CD4-positive, alpha-beta T cell (primary cell): ENCODE results near the gene TRIM47. TPM values are rescaled to one million over a fixed set of nuclear protein-coding genes. Genes with fewer than 3 reads are reported as not detected.

Source experiments
- ATAC-seq: fragments of 200-7000 bp; cut with Tn5 transposase; one replicate; pipeline ENCODE4 v1.10.0; 2022; ENCODE audit warnings: mild to moderate bottlenecking; ENCODE audit not compliant: poor library complexity
- CTCF ChIA-PET: fragments of 350-600 bp; sonication (Branson Sonifier 250); formaldehyde crosslinking; loops from one replicate; lab custom pipeline; 2021; ENCODE audit warnings: antibody characterized with exemption, inconsistent platforms; lab: Charles Lee
- POLR2A ChIA-PET: fragments of 350-600 bp; sonication (Branson Sonifier 250); formaldehyde crosslinking; loops from one replicate; lab custom pipeline; 2021; ENCODE audit warnings: antibody characterized with exemption, inconsistent platforms; lab: Charles Lee
- DNase-seq, 14 experiments: peaks; one replicate each; pipeline ENCODE4 v3.0.0-alpha.2; 2013 to 2020; ENCODE audit warnings: mixed read lengths in 2 of 14
- H3K27ac ChIP-seq, 2 donors: one replicate each; pipeline versions ENCODE4 v1.5.1 to v1.7.0; 2013; ENCODE audit warnings: low read length in 2 of 2, low read depth in 1 of 2, mild to moderate bottlenecking in 1 of 2
- H3K27me3 ChIP-seq, 2 experiments: 1 replicate in 1 of 2; 2 replicates in 1 of 2; pipeline versions ENCODE4 v1.6.1 to v1.7.0; 2013; ENCODE audit warnings: low read length in 2 of 2, control low read depth in 1 of 2, mild to moderate bottlenecking in 1 of 2, moderate library complexity in 1 of 2; ENCODE audit not compliant: insufficient read depth in 2 of 2, control insufficient read depth in 1 of 2
- H3K36me3 ChIP-seq: one replicate; pipeline ENCODE4 v1.6.1; 2013; ENCODE audit warnings: low read length, control low read depth; ENCODE audit not compliant: insufficient read depth
- H3K4me1 ChIP-seq: one replicate; pipeline ENCODE4 v1.6.1; 2013; ENCODE audit warnings: low read length, control low read depth; ENCODE audit not compliant: insufficient read depth
- H3K4me3 ChIP-seq: one replicate; pipeline ENCODE4 v1.5.1; 2013; ENCODE audit warnings: mild to moderate bottlenecking, low read length, moderate library complexity
- H3K9me3 ChIP-seq, 2 experiments: 1 replicate in 1 of 2; 2 replicates in 1 of 2; pipeline versions ENCODE4 v1.6.1 to v1.7.0; 2013; ENCODE audit warnings: low read length in 2 of 2, mild to moderate bottlenecking in 2 of 2, control low read depth in 1 of 2, moderate library complexity in 1 of 2; ENCODE audit not compliant: control insufficient read depth in 1 of 2, insufficient read depth in 1 of 2
- H3K27ac Mint-ChIP-seq: one replicate; pipeline ENCODE4 v1.8.0; 2020; ENCODE audit warnings: mixed read lengths
- H3K27me3 Mint-ChIP-seq: one replicate; pipeline ENCODE4 v1.8.0; 2021; ENCODE audit warnings: mixed read lengths
- H3K36me3 Mint-ChIP-seq: one replicate; pipeline ENCODE4 v1.8.0; 2021; ENCODE audit warnings: low read depth, mixed read lengths
- H3K4me1 Mint-ChIP-seq: one replicate; pipeline ENCODE4 v1.8.0; 2021; ENCODE audit warnings: low read depth, mixed read lengths
- H3K4me3 Mint-ChIP-seq: one replicate; pipeline ENCODE4 v1.8.0; 2020; ENCODE audit warnings: mild to moderate bottlenecking, mixed read lengths
- H3K9me3 Mint-ChIP-seq: one replicate; pipeline ENCODE4 v1.8.0; 2020; ENCODE audit warnings: mixed read lengths
- CTCF ChIP-seq: fragments of 200-600 bp; IDR thresholded peaks from one replicate; pipeline ENCODE4 v1.8.0; 2022; ENCODE audit warnings: antibody characterized with exemption, mild to moderate bottlenecking
- intact Hi-C, 2 experiments: fragments of 100-400 bp; cut with DNase I in 1 of 2; cut with micrococcal nuclease in 1 of 2; formaldehyde crosslinking; loops; one replicate each; pipeline versions ENCODE4 v1.15.1 to v1.9.0; 2023 to 2025; cut with DNase I, micrococcal nuclease
- total RNA-seq, 174 experiments: library from RNA in 2 of 174; stranded (reverse) in 2 of 174; gene quantifications; one replicate each; pipeline ENCODE4 v1.2.3 and lab custom pipeline; 2021 to 2026

The TRIM47 gene
- total RNA-seq, 2 experiments from 2014 or later: 2.3 to 2.8 TPM

DNA sequence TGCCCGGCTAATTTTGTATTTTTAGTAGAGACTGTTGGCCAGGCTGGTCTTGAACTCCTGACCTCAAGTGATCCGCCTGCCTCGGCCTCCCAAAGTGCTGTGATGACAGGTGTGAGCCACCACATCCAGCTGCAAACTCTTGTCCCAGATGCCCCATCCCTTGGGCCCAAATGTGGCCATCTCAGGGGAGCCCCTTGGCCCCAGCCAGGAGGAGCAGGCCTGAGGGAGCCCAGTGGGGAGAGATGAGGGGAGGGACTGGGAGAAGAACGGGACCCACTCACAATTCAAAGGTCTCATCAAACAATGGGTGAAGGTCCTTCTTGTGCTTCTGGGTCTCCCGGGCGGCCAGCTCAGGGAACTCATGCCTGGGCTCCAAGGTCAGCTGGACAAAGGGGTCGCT lies 48.6 kb downstream of the TRIM47 start:
- intact Hi-C loops: loop anchor here in 1 of 2 experiments (5.0 kb wide), 2 partner anchors 42 to 62 kb away; partner anchors contain the start of gene GALK1
- Mint-ChIP-seq H3K36me3 (peaks cover 46% of the 10 kb centered on the region), H3K4me3 (no peak overlapping the region), H3K27ac (no peak overlapping the region), H3K27me3 (no peaks in the 10 kb centered on the region), H3K9me3 (no peaks in the 10 kb centered on the region), H3K4me1 (peaks cover 39% of the 10 kb centered on the region)
- no peak for DNase-seq
- no peak overlapping the region for H3K27ac ChIP-seq
- peaks cover 0 to 4% of the 10 kb centered on the region in 2 experiments for H3K9me3 ChIP-seq
- ChIA-PET POLR2A (interaction anchor here (0.8 to 4.2 kb wide), 11 partner anchors 8 to 64 kb away, joined by 3 to 29 read pairs (median 4); partner anchors contain the start of genes GALK1, UNC13D and WBP2), CTCF (interaction anchor here (0.8 to 5.9 kb wide), 7 partner anchors 18 to 76 kb away, joined by 3 to 51 read pairs (median 6); partner anchors contain the start of gene GALK1)
- H3K4me1 ChIP-seq: peaks cover 61% of the 10 kb centered on the region
- peaks cover 67% of the 10 kb centered on the region for H3K36me3 ChIP-seq
- H3K4me3 ChIP-seq: no peak overlapping the region
- TF ChIP-seq CTCF: no peak
- no peak for ATAC-seq
- no peaks in the 10 kb centered on the region for H3K27me3 ChIP-seq

DNA sequence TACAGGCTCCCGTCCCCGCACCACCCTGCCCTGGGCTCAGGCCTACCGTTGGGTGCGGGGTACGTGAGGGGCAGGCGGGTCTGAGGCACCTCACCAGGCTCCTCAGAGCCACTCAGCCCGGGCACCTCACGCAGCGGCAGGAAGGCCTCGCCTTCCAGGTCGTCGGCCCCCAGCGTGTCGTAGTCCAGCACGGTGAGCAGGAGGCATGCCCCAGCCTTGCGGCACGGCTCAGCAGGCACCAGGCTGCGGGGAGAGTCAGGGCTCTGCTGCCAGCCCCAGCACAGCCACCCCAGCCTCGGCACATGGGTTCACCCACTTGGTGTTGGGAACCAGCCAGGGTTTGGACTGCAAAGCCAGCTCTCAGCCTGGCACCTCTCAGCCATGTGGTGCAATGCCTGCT lies 49.6 kb downstream of the TRIM47 start:
- no peaks in the 10 kb centered on the region for H3K9me3 Mint-ChIP-seq
- no peaks in the 10 kb centered on the region for H3K27me3 Mint-ChIP-seq
- POLR2A ChIA-PET: interaction anchor here (0.8 to 3.8 kb wide), 10 partner anchors 15 to 64 kb away, joined by 3 to 36 read pairs (median 6); partner anchors contain the start of genes GALK1, TRIM47, UNC13D and UNK
- CTCF ChIA-PET: interaction anchor here (1.3 to 5.9 kb wide), 3 partner anchors 45 to 75 kb away, joined by 4 to 51 read pairs (median 5); no protein-coding TSS in a partner anchor
- no peak overlapping the region for H3K27ac ChIP-seq
- H3K4me3 Mint-ChIP-seq: no peak overlapping the region
- intact Hi-C loops: loop anchor here in 1 of 2 experiments (5.0 kb wide), 2 partner anchors 41 to 61 kb away; partner anchors contain the start of gene GALK1
- H3K9me3 ChIP-seq: peaks cover 0 to 4% of the 10 kb centered on the region in 2 experiments
- TF ChIP-seq CTCF: no peak
- H3K4me1 Mint-ChIP-seq: peaks cover 29% of the 10 kb centered on the region
- peak overlapping the region; percentile 86 for H3K27ac Mint-ChIP-seq
- no peak overlapping the region for H3K4me3 ChIP-seq
- peaks cover 66% of the 10 kb centered on the region for H3K36me3 ChIP-seq
- no peak for DNase-seq
- no peak for ATAC-seq
- no peaks in the 10 kb centered on the region for H3K27me3 ChIP-seq
- peaks cover 51% of the 10 kb centered on the region for H3K4me1 ChIP-seq
- H3K36me3 Mint-ChIP-seq: peaks cover 37% of the 10 kb centered on the region

DNA sequence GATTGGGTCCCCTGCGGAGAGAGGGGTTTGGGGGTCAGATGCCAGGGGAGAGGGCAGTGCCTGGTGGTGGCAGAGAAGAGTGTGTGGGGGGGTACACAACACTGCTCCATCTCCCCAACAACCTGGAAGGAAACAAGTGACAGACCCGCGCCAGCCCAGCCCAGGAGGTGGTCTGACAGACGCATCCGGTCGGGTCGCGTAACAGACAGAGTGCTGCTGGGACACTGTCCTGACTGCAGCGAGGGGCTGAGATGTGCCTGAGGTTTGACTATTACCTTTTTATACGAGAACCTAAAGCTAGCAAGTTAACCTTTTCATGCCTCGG lies 50.3 kb downstream of the TRIM47 start:
- POLR2A ChIA-PET: interaction anchor here (0.8 to 3.8 kb wide), 12 partner anchors 16 to 63 kb away, joined by 3 to 36 read pairs (median 6); partner anchors contain the start of genes GALK1, TRIM47, UNC13D and UNK
- Mint-ChIP-seq H3K9me3 (no peaks in the 10 kb centered on the region), H3K36me3 (peaks cover 30% of the 10 kb centered on the region), H3K4me3 (peak overlapping the region; percentile 34), H3K4me1 (peaks cover 22% of the 10 kb centered on the region), H3K27me3 (no peaks in the 10 kb centered on the region), H3K27ac (peak overlapping the region; percentile 86)
- intact Hi-C loops: loop anchor here in 1 of 2 experiments (5.0 kb wide), 2 partner anchors 41 to 61 kb away; partner anchors contain the start of gene GALK1
- Histone ChIP-seq H3K4me1 (peaks cover 46% of the 10 kb centered on the region), H3K36me3 (peaks cover 66% of the 10 kb centered on the region), H3K9me3 (peaks cover 0 to 4% of the 10 kb centered on the region in 2 experiments), H3K27me3 (no peaks in the 10 kb centered on the region), H3K4me3 (peak overlapping the region; percentile 32), H3K27ac (peak overlapping the region in 1 of 2 donors; percentile 39)
- no peak for TF ChIP-seq CTCF
- ATAC-seq (no peak), DNase-seq (peak in 2 of 14 experiments; percentile 22 to 43)
- CTCF ChIA-PET: interaction anchor here (1.0 to 5.9 kb wide), 3 partner anchors 42 to 75 kb away, joined by 3 to 51 read pairs (median 6); no protein-coding TSS in a partner anchor
